NCI-H2107 treated with DMSO at 0.1 percent for 48 hours (cell line): ENCODE data around the gene ABCG8.

Experiments
- DNase-seq: peaks from one replicate; lab custom pipeline; 2025; ENCODE audit not compliant: unreplicated experiment; lab: John Stamatoyannopoulos, UW

Gene ABCG8

GRCh38 chr2:43825841-43826240 lies 12.9 kb upstream of the ABCG8 start:
- no peak for DNase-seq

GRCh38 chr2:43826305-43827250 lies 12.2 kb upstream of the ABCG8 start:
- DNase-seq = no peak

GRCh38 chr2:43831543-43832294 lies 7.1 kb upstream of the ABCG8 start:
- DNase-seq = no peak

- no peak for DNase-seq
Observed at GRCh38 chr2:43832457-43832856, 6.3 kb upstream of the ABCG8 start.

- no peak for DNase-seq
Observed at GRCh38 chr2:43837033-43837432, 1.7 kb upstream of the ABCG8 start.

- DNase-seq = no peak
Observed at GRCh38 chr2:43837831-43838559, 776 bp upstream of the ABCG8 start.

GRCh38 chr2:43839776-43840564 lies 1.2 kb downstream of the ABCG8 start:
- no peak for DNase-seq

GRCh38 chr2:43840965-43841364 lies 2.2 kb downstream of the ABCG8 start:
- DNase-seq = no peak

GRCh38 chr2:43841949-43842865 lies 3.4 kb downstream of the ABCG8 start:
- DNase-seq = no peak

GRCh38 chr2:43842866-43843226 lies 4.1 kb downstream of the ABCG8 start:
- DNase-seq = no peak

GRCh38 chr2:43845181-43845580 lies 6.4 kb downstream of the ABCG8 start:
- no peak for DNase-seq

- no peak for DNase-seq
Observed at GRCh38 chr2:43846140-43846793, 7.5 kb downstream of the ABCG8 start.

- no peak for DNase-seq
Observed at GRCh38 chr2:43848214-43848613, 9.4 kb downstream of the ABCG8 start.

GRCh38 chr2:43851011-43851980 lies 12.5 kb downstream of the ABCG8 start:
- DNase-seq = no peak

GRCh38 chr2:43852196-43852730 lies 13.5 kb downstream of the ABCG8 start:
- no peak for DNase-seq

GRCh38 chr2:43853141-43854081 lies 14.6 kb downstream of the ABCG8 start:
- no peak for DNase-seq

- no peak for DNase-seq
Observed at GRCh38 chr2:43854671-43855070, 15.9 kb downstream of the ABCG8 start.
